ENCODE results near the gene CTNND1.

- TF ChIP-seq CTCF (IDR thresholded peaks at IDR 0.05 in 4 of 5, conservative IDR thresholded peaks at IDR 0.05 in 1 of 5): no peak
- TF ChIP-seq POLR2A (IDR thresholded peaks at IDR 0.05): no peak
These were observed 14.7 kb upstream of the CTNND1 start for GRCh38 chr11:57746920-57747319.
